Neural cell (in vitro differentiated cells): ENCODE results near the gene MPO. TPM values are rescaled to one million over a fixed set of nuclear protein-coding genes. Genes with fewer than 3 reads are reported as not detected.

Experiments used
- H2AFZ ChIP-seq: fragments of 200-600, 300-800 bp; sonication (generic), shearing (Covaris generic); 2 replicates; pipeline ENCODE4 v1.6.0; 2014; ENCODE audit warnings: low read depth, mild to moderate bottlenecking, antibody characterized with exemption, low read length, moderate library complexity
- H3F3A ChIP-seq: fragments of 200-600 bp; shearing (Covaris generic); 2 replicates; pipeline ENCODE4 v1.6.1; 2016; ENCODE audit warnings: mild to moderate bottlenecking, moderate library complexity, mixed read lengths, antibody characterized with exemption, low read length; ENCODE audit not compliant: insufficient read depth, poor library complexity, severe bottlenecking
- H3K27ac ChIP-seq: fragments of 200-600, 300-800 bp; sonication (generic), shearing (Covaris generic); 2 replicates; pipeline ENCODE4 v1.5.1; 2014; ENCODE audit warnings: mild to moderate bottlenecking, low read length, moderate library complexity
- H3K27me3 ChIP-seq: fragments of 300-800, 200-600 bp; sonication (generic), shearing (Covaris generic); 2 replicates; pipeline ENCODE4 v1.6.0; 2014; ENCODE audit warnings: mild to moderate bottlenecking, low read depth, low read length, moderate library complexity; ENCODE audit not compliant: insufficient read depth
- H3K36me3 ChIP-seq: fragments of 300-800, 200-600 bp; sonication (generic), shearing (Covaris generic); 2 replicates; pipeline ENCODE4 v1.5.1; 2014; ENCODE audit warnings: mild to moderate bottlenecking, antibody characterized with exemption, low read length, moderate library complexity; ENCODE audit not compliant: insufficient read depth
- H3K4me2 ChIP-seq: fragments of 300-800, 200-600 bp; sonication (generic), shearing (Covaris generic); 2 replicates; pipeline ENCODE4 v1.6.0; 2014; ENCODE audit warnings: mild to moderate bottlenecking, low read length
- H3K4me3 ChIP-seq: fragments of 300-800, 200-600 bp; sonication (generic), shearing (Covaris generic); 2 replicates; pipeline ENCODE4 v1.5.1; 2014; ENCODE audit warnings: mild to moderate bottlenecking, low read length, moderate library complexity
- H3K79me2 ChIP-seq: fragments of 200-600 bp; shearing (Covaris generic); replicated peaks from 2 replicates; pipeline ENCODE4 v1.6.0; 2014; ENCODE audit warnings: mild to moderate bottlenecking, low read length, moderate library complexity; ENCODE audit not compliant: insufficient read depth
- H3K9ac ChIP-seq: fragments of 300-800, 200-600 bp; sonication (generic), shearing (Covaris generic); 2 replicates; pipeline ENCODE4 v1.6.1; 2016; ENCODE audit warnings: mild to moderate bottlenecking, low read length, mixed read lengths
- H3K9me2 ChIP-seq: fragments of 200-600 bp; shearing (Covaris generic); 2 replicates; pipeline ENCODE4 v1.6.1; 2016; ENCODE audit warnings: mild to moderate bottlenecking, low read length, mixed read lengths; ENCODE audit not compliant: insufficient read depth
- H3K9me3 ChIP-seq: fragments of 200-600, 300-800 bp; sonication (generic), shearing (Covaris generic); 2 replicates; pipeline ENCODE4 v1.6.1; 2016; ENCODE audit warnings: mild to moderate bottlenecking, mixed run types, low read length, moderate library complexity, mixed read lengths
- H4K20me1 ChIP-seq: fragments of 200-600 bp; shearing (Covaris generic); 2 replicates; pipeline ENCODE4 v1.6.1; 2016; ENCODE audit warnings: mild to moderate bottlenecking, mixed run types; ENCODE audit not compliant: insufficient read depth
- EP300 ChIP-seq: fragments of 450-650 bp; conservative IDR thresholded peaks from 2 replicates; pipeline ENCODE4 v1.6.1; 2014; ENCODE audit warnings: antibody characterized with exemption, mild to moderate bottlenecking, moderate library complexity; ENCODE audit not compliant: poor library complexity, severe bottlenecking
- EZH2 ChIP-seq: fragments of 200-600, 300-800 bp; shearing (Covaris generic), sonication (generic); IDR thresholded peaks from 2 replicates; pipeline ENCODE4 v1.6.1; 2014; ENCODE audit warnings: antibody characterized with exemption, low read length, borderline replicate concordance, mild to moderate bottlenecking; ENCODE audit not compliant: insufficient read depth, poor library complexity, severe bottlenecking
- MXI1 ChIP-seq: fragments of 450-650 bp; conservative IDR thresholded peaks from 2 replicates; pipeline ENCODE4 v1.6.1; 2014; ENCODE audit warnings: antibody characterized with exemption, mild to moderate bottlenecking; ENCODE audit not compliant: poor library complexity, severe bottlenecking
- POLR2AphosphoS5 ChIP-seq: IDR thresholded peaks from 2 replicates; pipeline ENCODE4 v1.6.1; 2012
- RAD21 ChIP-seq: fragments of 450-650 bp; conservative IDR thresholded peaks from 2 replicates; pipeline ENCODE4 v1.6.1; 2014; ENCODE audit warnings: antibody characterized with exemption, mild to moderate bottlenecking, moderate library complexity
- SMC3 ChIP-seq: fragments of 450-650 bp; conservative IDR thresholded peaks from 2 replicates; pipeline ENCODE4 v1.6.1; 2014; ENCODE audit warnings: antibody characterized with exemption, mild to moderate bottlenecking, moderate library complexity; ENCODE audit not compliant: poor library complexity
- TAF1 ChIP-seq: IDR thresholded peaks from 2 replicates; pipeline ENCODE4 v1.6.1; 2012; ENCODE audit warnings: low read depth
- polyA plus RNA-seq: library from polyadenylated mRNA; depleted of rRNA; stranded (reverse); fragments of >200 nt; gene quantifications from 2 replicates; pipeline ENCODE4 v1.2.3, GENCODE V29; 2014
- TF ChIP-seq, protein P1 (sequence below): fragments of 450-650 bp; IDR thresholded peaks from 2 replicates; pipeline ENCODE4 v1.5.1; 2014; ENCODE audit warnings: antibody characterized with exemption, mild to moderate bottlenecking, moderate library complexity; ENCODE audit not compliant: poor library complexity, severe bottlenecking
- TF ChIP-seq, protein P2 (sequence below): IDR thresholded peaks from 2 replicates; pipeline ENCODE4 v1.6.1; 2012; ENCODE audit warnings: borderline replicate concordance

The MPO gene
- polyA plus RNA-seq, 1 donor from 2014 or later: not detected

DNA sequence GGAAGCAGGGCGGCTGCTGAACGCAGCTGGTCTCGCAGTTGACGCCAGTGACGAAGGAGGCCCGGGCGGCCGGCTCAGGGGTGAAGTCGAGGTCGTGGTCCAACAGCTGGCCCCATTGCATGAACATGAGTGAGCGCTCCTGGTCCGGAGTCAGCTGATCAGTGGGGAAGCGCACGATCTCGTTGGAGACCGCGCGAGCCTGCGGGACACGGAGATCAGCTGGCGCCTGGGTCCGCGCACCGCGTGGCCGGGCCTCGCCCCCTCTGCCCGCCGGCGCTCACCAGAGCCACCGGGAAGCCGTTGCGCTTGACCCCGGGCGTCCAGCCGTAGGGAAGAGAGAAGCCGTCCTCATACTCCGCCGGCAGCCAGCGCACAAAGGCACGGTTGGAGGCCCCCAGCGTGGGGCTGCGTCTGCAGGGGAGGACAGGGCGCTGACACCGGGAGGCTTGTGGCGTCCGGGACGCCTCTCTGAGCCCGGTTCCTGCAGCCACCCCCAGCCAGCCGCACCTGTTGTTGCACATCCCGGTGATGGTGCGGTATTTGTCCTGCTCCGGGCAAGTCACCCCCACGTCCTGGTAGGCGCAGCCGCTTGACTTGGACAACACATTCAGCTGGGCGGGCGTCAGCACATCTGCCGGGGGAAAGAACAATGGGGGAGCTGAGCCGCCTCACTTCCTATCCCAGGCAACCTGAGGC is 1.6 kb downstream of the MPO start:
- no peak overlapping the region for H3K4me2 ChIP-seq

DNA sequence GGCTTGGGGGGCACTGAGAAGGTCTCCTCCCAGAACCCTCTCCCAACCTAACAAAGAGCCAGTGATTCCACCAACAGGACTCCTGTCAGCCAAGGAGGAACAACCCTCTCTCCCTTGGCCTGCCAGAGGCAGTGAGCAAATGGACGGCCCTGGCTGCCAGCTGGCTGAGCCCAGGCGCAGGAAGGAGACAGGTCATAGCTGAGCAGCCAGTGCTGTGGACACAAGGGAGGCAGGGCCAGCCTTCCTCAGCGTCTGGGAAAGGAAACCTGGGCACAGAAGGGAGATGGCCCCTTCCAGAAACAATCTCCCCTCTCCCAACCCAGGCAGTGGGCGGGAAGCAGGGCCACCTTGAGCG is 2.1 kb downstream of the MPO start:
- no peak overlapping the region for H2AFZ ChIP-seq
- H3K9me3 ChIP-seq: no peaks in the 10 kb centered on the region
- no peak overlapping the region for H3K4me2 ChIP-seq
- no peak overlapping the region for H3K9ac ChIP-seq
- no peaks in the 10 kb centered on the region for H3F3A ChIP-seq
- H4K20me1 ChIP-seq: no peaks in the 10 kb centered on the region
- no peaks in the 10 kb centered on the region for H3K79me2 ChIP-seq
- no peaks in the 10 kb centered on the region for H3K27me3 ChIP-seq
- TF ChIP-seq, protein P1, sequence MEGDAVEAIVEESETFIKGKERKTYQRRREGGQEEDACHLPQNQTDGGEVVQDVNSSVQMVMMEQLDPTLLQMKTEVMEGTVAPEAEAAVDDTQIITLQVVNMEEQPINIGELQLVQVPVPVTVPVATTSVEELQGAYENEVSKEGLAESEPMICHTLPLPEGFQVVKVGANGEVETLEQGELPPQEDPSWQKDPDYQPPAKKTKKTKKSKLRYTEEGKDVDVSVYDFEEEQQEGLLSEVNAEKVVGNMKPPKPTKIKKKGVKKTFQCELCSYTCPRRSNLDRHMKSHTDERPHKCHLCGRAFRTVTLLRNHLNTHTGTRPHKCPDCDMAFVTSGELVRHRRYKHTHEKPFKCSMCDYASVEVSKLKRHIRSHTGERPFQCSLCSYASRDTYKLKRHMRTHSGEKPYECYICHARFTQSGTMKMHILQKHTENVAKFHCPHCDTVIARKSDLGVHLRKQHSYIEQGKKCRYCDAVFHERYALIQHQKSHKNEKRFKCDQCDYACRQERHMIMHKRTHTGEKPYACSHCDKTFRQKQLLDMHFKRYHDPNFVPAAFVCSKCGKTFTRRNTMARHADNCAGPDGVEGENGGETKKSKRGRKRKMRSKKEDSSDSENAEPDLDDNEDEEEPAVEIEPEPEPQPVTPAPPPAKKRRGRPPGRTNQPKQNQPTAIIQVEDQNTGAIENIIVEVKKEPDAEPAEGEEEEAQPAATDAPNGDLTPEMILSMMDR: no peak
- H3K9me2 ChIP-seq: no peaks in the 10 kb centered on the region
- no peaks in the 10 kb centered on the region for H3K36me3 ChIP-seq
- H3K27ac ChIP-seq: no peak overlapping the region
- no peak overlapping the region for H3K4me3 ChIP-seq

More for the DNA sequence above, 1.6 kb downstream of the MPO start:
- no peak overlapping the region for H3K9ac ChIP-seq
- H3K27ac ChIP-seq: no peak overlapping the region
- H3K9me2 ChIP-seq: no peaks in the 10 kb centered on the region
- no peaks in the 10 kb centered on the region for H3K36me3 ChIP-seq
- no peaks in the 10 kb centered on the region for H4K20me1 ChIP-seq
- no peaks in the 10 kb centered on the region for H3K79me2 ChIP-seq
- TF ChIP-seq RAD21: no peak
- TF ChIP-seq EZH2: no peak
- TF ChIP-seq POLR2AphosphoS5: no peak
- no peak for TF ChIP-seq TAF1
- TF ChIP-seq, protein P1: no peak
- no peak for TF ChIP-seq SMC3
- TF ChIP-seq MXI1: no peak
- TF ChIP-seq, protein P2, sequence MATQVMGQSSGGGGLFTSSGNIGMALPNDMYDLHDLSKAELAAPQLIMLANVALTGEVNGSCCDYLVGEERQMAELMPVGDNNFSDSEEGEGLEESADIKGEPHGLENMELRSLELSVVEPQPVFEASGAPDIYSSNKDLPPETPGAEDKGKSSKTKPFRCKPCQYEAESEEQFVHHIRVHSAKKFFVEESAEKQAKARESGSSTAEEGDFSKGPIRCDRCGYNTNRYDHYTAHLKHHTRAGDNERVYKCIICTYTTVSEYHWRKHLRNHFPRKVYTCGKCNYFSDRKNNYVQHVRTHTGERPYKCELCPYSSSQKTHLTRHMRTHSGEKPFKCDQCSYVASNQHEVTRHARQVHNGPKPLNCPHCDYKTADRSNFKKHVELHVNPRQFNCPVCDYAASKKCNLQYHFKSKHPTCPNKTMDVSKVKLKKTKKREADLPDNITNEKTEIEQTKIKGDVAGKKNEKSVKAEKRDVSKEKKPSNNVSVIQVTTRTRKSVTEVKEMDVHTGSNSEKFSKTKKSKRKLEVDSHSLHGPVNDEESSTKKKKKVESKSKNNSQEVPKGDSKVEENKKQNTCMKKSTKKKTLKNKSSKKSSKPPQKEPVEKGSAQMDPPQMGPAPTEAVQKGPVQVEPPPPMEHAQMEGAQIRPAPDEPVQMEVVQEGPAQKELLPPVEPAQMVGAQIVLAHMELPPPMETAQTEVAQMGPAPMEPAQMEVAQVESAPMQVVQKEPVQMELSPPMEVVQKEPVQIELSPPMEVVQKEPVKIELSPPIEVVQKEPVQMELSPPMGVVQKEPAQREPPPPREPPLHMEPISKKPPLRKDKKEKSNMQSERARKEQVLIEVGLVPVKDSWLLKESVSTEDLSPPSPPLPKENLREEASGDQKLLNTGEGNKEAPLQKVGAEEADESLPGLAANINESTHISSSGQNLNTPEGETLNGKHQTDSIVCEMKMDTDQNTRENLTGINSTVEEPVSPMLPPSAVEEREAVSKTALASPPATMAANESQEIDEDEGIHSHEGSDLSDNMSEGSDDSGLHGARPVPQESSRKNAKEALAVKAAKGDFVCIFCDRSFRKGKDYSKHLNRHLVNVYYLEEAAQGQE: no peak
- TF ChIP-seq EP300: no peak
- no peak overlapping the region for H2AFZ ChIP-seq
- no peaks in the 10 kb centered on the region for H3F3A ChIP-seq
- H3K4me3 ChIP-seq: no peak overlapping the region
- no peaks in the 10 kb centered on the region for H3K9me3 ChIP-seq
- no peaks in the 10 kb centered on the region for H3K27me3 ChIP-seq
